GM12878 (cell line): ENCODE data around the gene CEP68. TPM values are rescaled to one million over a fixed set of nuclear protein-coding genes. Genes with fewer than 3 reads are reported as not detected.

ENCODE experiments used
- CREM ChIP-seq: IDR thresholded peaks from 2 replicates; pipeline ENCODE4 v1.6.1; 2014; ENCODE audit warnings: antibody characterized with exemption, low read depth
- MYB ChIP-seq: fragments of 150-350 bp; IDR thresholded peaks from 2 replicates; pipeline ENCODE4 v1.6.1; 2014; ENCODE audit warnings: mild to moderate bottlenecking, low read depth, low read length, borderline replicate concordance
- NBN ChIP-seq: fragments of 450-650 bp; IDR thresholded peaks from 2 replicates; pipeline ENCODE4 v1.6.1; 2016
- PML ChIP-seq: IDR thresholded peaks from 2 replicates; pipeline ENCODE4 v1.6.1; 2012; ENCODE audit warnings: low read length, inconsistent platforms
- SUPT20H ChIP-seq: IDR thresholded peaks from 2 replicates; pipeline ENCODE4 v1.6.1; 2011; ENCODE audit warnings: low read depth, mild to moderate bottlenecking, low read length, moderate library complexity, borderline replicate concordance; ENCODE audit not compliant: control insufficient read depth
- ZNF592 ChIP-seq: fragments of 450-650 bp; IDR thresholded peaks from 2 replicates; pipeline ENCODE4 v1.6.1; 2017; ENCODE audit warnings: mild to moderate bottlenecking, moderate library complexity
- polyA plus RNA-seq, 11 experiments: library from polyadenylated mRNA; depleted of rRNA in 4 of 11; unstranded in 6 of 11; stranded (reverse) in 5 of 11; fragments of >200 nt; fragmentation: Nextera tagmentation in 4 of 11; fragmentation: Illumina TruSeq in 1 of 11; extraction: Ambion mirVana in 4 of 11; extraction: Trizol in 1 of 11; gene quantifications; 1 replicate in 1 of 11; 2 replicates in 10 of 11; pipeline versions ENCODE4 v1.2.1 to v1.2.3, GENCODE V29; 2011 to 2016; ENCODE audit warnings: inconsistent platforms in 2 of 11, missing spikeins in 2 of 11, low read depth in 1 of 11
- total RNA-seq, 4 experiments: library from RNA; depleted of rRNA in 3 of 4; stranded (reverse); fragments of >200 nt in 3 of 4; fragmentation: Illumina TruSeq in 1 of 4; extraction: Trizol in 1 of 4; gene quantifications; 2 replicates each; pipeline versions ENCODE4 v1.2.1 to v1.2.3, GENCODE V29; 2013 to 2021
- TF ChIP-seq, protein P1 (sequence below), 3 experiments: IDR thresholded peaks in 2 of 3; conservative IDR thresholded peaks in 1 of 3; 2 replicates each; pipeline ENCODE4 v1.5.1; 2011; ENCODE audit warnings: low read depth in 3 of 3, low read length in 3 of 3, mild to moderate bottlenecking in 3 of 3, control low read depth in 2 of 3, moderate library complexity in 2 of 3, inconsistent platforms in 1 of 3, mixed read lengths in 1 of 3; ENCODE audit not compliant: control insufficient read depth in 2 of 3, insufficient read depth in 1 of 3; ENCODE audit errors: extremely low read depth in 1 of 3
- TF ChIP-seq, protein P2 (sequence below): IDR thresholded peaks from 2 replicates; pipeline ENCODE4 v1.6.1; 2011; ENCODE audit warnings: mild to moderate bottlenecking, low read depth, low read length, moderate library complexity; ENCODE audit not compliant: insufficient replicate concordance
- TF ChIP-seq, protein P3 (sequence below): fragments of 450-650 bp; IDR thresholded peaks from 2 replicates; pipeline ENCODE4 v1.6.1; 2017; ENCODE audit warnings: mild to moderate bottlenecking

Gene CEP68
- total and polyA plus RNA-seq, 10 of the 15 experiments (the other 5 are each of a cell fraction or from before 2014, with no cell fraction given) = 1.1 to 11.1 (median 7.4) TPM

- TF ChIP-seq, protein P1, sequence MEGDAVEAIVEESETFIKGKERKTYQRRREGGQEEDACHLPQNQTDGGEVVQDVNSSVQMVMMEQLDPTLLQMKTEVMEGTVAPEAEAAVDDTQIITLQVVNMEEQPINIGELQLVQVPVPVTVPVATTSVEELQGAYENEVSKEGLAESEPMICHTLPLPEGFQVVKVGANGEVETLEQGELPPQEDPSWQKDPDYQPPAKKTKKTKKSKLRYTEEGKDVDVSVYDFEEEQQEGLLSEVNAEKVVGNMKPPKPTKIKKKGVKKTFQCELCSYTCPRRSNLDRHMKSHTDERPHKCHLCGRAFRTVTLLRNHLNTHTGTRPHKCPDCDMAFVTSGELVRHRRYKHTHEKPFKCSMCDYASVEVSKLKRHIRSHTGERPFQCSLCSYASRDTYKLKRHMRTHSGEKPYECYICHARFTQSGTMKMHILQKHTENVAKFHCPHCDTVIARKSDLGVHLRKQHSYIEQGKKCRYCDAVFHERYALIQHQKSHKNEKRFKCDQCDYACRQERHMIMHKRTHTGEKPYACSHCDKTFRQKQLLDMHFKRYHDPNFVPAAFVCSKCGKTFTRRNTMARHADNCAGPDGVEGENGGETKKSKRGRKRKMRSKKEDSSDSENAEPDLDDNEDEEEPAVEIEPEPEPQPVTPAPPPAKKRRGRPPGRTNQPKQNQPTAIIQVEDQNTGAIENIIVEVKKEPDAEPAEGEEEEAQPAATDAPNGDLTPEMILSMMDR (IDR thresholded peaks at IDR 0.05 in 2 of 3, conservative IDR thresholded peaks at IDR 0.05 in 1 of 3; ENCODE audit: control insufficient read depth in 2 of 3, extremely low read depth in 1 of 3, insufficient read depth in 1 of 3, low read depth in 3 of 3, low read length in 3 of 3) = no peak
- TF ChIP-seq ZNF592 (no peak), PML (no peak), SUPT20H (no peak), CREM (no peak), NBN (no peak), MYB (no peak)
- TF ChIP-seq, protein P2, sequence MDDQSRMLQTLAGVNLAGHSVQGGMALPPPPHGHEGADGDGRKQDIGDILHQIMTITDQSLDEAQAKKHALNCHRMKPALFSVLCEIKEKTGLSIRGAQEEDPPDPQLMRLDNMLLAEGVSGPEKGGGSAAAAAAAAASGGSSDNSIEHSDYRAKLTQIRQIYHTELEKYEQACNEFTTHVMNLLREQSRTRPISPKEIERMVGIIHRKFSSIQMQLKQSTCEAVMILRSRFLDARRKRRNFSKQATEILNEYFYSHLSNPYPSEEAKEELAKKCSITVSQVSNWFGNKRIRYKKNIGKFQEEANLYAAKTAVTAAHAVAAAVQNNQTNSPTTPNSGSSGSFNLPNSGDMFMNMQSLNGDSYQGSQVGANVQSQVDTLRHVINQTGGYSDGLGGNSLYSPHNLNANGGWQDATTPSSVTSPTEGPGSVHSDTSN = no peak
- TF ChIP-seq, protein P3, sequence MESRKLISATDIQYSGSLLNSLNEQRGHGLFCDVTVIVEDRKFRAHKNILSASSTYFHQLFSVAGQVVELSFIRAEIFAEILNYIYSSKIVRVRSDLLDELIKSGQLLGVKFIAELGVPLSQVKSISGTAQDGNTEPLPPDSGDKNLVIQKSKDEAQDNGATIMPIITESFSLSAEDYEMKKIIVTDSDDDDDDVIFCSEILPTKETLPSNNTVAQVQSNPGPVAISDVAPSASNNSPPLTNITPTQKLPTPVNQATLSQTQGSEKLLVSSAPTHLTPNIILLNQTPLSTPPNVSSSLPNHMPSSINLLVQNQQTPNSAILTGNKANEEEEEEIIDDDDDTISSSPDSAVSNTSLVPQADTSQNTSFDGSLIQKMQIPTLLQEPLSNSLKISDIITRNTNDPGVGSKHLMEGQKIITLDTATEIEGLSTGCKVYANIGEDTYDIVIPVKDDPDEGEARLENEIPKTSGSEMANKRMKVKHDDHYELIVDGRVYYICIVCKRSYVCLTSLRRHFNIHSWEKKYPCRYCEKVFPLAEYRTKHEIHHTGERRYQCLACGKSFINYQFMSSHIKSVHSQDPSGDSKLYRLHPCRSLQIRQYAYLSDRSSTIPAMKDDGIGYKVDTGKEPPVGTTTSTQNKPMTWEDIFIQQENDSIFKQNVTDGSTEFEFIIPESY = no peak
Observed at GRCh38 chr2:65098741-65099140, 42.5 kb downstream of the CEP68 start (continued).
